Esophagus muscularis mucosa (tissue), 4 donors: ENCODE data around the gene CTIF.

Experiments
- CTCF ChIP-seq, 3 experiments: fragments of 200-600 bp in 2 of 3; fragments of 450-650 bp in 1 of 3; sonication (generic) in 2 of 3; IDR thresholded peaks; one replicate each; pipeline ENCODE4 v1.5.1; 2017 to 2019; ENCODE audit warnings: antibody characterized with exemption in 3 of 3, mild to moderate bottlenecking in 2 of 3, moderate library complexity in 1 of 3
- EP300 ChIP-seq: sonication (generic); formaldehyde crosslinking; IDR thresholded peaks from one replicate; pipeline ENCODE4 v1.6.1; 2017; ENCODE audit warnings: antibody characterized with exemption
- POLR2AphosphoS5 ChIP-seq, 2 donors: sonication (generic); formaldehyde crosslinking; IDR thresholded peaks; one replicate each; pipeline ENCODE4 v1.6.1; 2017; ENCODE audit warnings: antibody characterized with exemption in 2 of 2

GRCh38 chr18:48597110-48597509 is 58.3 kb downstream of the CTIF start:
- no peak for TF ChIP-seq CTCF (IDR thresholded peaks at IDR 0.05)
- no peak for TF ChIP-seq POLR2AphosphoS5 (IDR thresholded peaks at IDR 0.05)
- TF ChIP-seq EP300, result no peak
